Activated CD4-positive, CD25-positive, alpha-beta regulatory T cell (primary cell): ENCODE data around the gene HSPB3.
"Not testable (repeated sequence)": the region's sequence is repeated elsewhere in the genome, so short reads cannot be mapped to it uniquely, and the experiment has no call there.

Experiments
- DNase-seq, 4 experiments: peaks; one replicate each; lab custom pipeline; 2025; lab: John Stamatoyannopoulos, UW

HSPB3 gene

DNA sequence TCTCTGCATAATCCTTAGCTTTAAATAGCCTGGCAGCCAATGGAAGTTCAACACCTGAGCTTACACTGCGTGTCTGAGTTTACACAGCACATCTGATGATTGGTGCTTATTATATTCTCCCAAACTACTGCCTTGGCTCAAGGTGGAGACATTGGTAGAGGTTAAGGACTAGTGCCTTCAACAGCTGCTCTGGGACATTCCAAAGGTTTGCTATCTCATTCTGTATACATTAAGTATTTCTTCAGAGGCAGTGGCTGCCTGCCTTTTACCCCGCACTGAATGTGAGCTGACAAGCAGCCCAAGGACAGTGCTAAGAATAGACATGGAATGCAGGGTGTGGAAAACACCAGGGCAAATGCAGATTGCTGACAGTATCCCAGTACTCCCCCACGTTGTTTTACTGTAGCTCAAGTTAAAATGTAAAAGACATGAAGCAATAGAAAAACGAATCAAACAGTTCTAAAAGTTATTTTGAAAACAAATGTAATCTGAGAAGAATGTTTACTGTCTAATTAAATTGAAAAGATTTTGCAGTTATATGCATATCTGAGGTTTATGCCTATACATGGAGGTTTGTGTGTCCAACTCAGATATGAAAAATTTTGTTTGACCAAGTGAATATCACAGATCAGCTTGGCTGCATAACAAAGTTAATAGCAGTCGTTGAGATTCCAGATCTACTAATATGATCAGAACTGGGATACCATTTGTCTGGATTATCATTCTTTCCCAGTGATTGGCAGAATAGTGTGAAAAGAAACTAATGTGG lies 1.8 kb downstream of the HSPB3 start:
- DNase-seq: no peak

GRCh38 chr5:54458221-54458620 lies 2.7 kb downstream of the HSPB3 start:
- no peak for DNase-seq

DNA sequence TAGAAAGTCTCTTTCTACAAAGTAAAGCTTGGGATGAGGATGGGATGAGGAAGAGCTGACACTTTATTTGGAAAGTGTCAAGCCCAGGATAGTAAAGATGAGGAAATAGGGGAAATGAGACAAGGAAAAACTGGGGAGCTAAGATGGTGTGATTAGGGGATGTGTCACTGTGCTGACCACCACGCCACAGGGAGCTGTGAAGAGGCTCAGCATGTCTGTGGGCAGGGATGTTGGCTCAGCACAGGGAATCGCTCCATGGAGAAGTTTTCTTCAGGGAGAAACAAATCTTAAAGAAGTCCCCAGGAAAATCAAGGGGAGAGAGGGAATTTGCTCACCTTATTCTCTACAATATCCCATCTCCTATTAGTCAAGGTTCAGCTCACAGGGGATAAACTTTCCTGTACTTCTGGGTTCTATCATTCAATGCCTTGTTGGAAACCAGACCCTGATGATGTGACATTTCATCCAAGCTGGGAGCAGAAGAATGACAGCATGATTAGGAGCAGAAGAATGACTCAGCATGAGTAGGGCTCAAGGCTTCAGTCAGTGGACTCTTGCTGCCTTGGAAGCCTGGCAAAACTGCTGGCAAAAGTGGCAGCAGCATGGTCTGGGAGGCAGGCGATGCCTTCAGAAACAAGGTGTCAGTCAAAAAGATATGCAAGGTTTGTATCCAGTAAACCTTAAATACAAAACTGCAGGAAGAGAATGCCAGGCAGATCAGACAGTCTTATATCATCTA lies 4.9 kb downstream of the HSPB3 start:
- no peak for DNase-seq

- no peak for DNase-seq
These were observed 6.8 kb downstream of the HSPB3 start for GRCh38 chr5:54462281-54462680.

- DNase-seq: no peak
These were observed 8.2 kb downstream of the HSPB3 start for GRCh38 chr5:54463713-54464112.

- DNase-seq: no peak
These were observed 14.1 kb downstream of the HSPB3 start for GRCh38 chr5:54469622-54470021.

DNA sequence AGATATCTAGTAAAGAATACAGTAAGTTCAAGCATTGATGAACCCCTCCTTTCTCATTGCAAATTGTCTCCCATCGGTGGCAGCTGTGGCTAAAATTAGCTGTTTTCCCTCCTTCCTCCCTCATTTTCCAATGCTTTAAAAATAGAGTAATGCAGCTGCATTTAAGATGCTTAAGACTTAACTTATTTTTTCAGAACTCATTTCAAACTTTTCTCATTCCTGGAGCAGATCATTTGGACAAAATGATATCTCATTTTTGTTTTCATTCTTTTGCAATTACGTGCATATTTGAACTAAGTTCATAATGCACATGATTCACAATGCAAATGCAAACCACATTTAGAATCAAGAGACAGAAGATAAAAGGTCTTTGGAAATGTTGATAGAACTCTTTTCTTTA lies 14.6 kb downstream of the HSPB3 start:
- DNase-seq: no peak

DNA sequence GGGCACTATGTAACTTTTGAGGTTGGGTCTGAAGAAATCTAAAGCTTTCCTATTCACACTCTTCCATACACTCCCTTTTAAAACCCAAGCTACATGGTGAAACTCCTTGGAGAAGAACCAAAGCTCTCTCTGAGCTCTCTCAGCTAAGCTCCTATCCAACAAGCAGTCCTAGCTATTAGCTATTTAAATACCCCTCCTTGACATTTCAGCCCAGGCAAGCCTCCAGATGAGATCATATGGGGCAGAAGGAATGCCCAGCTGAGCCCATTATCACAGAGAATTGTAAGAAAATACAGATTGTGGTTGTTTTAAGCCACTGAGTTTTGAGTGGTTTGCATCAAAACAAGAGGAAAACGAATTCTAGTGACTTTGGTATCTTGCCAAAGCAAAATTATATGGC lies 15.2 kb downstream of the HSPB3 start:
- DNase-seq: no peak

DNA sequence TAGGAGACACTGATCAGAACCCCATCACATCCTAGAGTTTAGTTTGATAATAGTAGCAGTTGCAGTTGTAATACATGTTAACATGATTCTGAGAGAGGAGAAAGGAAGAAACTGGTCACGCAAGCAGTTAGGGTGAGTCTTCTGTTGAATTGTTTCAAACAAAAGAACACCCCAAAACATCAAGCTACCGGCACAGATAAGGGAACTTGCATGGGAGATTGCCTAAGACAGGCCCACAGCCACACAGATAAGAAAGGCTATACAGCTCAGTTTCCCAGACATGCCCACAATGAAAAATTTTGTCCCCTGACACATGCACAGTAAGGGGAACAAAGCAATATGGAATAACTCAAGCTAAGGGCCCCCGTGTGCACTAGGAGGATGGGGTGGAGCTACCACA lies 15.9 kb downstream of the HSPB3 start:
- DNase-seq: no peak

DNA sequence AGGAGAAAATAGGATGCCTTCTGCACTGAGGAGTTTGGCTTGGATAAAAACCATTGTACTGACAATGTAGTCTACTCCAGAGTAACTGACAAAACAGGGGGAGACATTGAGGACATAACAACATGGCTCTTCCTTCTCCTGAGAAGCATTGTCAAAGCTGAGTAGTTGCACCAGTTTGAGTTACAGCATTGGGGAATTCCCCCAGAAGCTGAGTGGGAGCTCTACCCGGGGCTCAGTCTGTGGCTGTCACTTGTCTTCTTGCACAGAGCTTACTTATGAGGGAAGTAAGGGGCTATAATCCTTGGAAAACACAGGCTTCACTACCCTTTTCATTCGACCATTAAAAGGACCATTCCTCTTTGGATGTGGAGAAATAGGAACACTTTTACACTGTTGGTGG lies 21.2 kb downstream of the HSPB3 start:
- no peak for DNase-seq

DNA sequence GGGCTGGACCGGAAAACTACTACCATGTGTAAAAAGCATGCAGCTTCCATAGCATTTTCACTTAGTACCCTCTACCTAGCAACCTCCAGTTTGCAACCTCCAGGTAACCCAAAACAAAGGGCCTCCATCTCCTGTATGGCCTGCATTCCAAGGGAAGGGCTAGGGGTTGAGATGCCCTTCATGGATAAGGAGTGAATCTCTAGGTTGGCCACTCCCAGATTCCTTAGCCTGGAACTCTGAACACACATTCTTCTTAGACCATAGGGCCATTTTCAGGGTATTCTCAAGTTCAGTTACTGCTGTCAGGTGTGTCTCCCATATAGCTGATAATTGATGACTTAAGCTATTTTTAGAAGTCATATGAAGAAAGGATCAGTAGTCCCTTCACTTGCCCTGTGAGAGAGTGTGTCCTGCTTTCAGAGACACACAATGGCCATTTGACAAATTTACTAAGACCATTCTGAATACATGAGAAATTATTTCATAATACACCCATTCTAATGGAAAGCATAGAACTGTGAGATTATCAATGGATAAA lies 22.5 kb downstream of the HSPB3 start:
- DNase-seq: no peak

DNA sequence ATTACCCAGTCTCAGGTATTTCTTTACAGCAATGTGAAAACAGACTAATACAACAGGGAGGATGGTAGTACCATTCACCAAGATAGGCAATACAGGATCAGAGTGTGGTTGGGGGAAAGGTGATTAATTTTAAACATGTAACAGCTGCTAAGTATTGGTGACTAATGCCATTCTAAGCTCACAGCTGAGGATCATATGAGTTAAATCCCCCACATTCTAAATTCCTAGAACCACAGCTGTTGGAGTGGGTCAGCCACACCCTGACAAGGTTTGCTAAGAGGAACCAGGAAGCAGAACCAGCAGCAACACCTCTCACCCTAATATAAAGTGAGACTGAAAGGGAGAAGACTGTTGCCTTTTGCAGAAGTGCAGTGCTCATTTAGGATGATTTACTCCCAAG lies 24.8 kb downstream of the HSPB3 start:
- DNase-seq: no peak

DNA sequence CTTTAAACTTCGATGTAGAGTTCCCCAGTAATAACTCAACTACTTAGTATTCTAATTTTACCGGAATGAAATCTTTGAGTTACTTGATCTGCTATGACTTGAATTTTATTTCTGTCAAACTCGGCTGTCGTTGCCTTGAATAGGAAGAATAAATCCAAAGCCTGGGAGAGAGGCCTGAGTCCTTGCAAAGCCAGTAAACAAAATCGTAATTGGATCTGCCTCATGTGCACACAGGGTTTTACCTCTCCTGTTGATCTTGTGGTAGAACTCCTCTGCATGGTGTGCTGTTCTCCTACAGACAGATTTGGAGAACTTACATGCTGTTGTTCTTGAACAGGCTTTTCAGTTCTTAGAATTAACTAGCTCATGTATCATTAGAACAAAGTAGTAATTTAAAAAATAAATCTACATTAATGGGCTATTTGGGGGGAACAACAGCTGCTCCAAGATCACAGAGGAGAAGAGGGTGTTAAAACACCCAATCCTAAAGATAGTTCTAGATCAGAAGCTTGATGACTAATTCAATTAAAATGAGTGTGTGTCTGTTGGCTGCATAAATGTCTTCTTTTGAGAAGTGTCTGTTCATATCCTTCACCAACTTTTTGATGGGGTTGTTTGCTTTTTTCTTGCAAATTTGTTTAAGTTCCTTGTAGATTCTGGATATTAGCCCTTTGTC lies 28.9 kb downstream of the HSPB3 start:
- DNase-seq: no peak

- DNase-seq: not testable (repeated sequence)
These were observed 30.2 kb downstream of the HSPB3 start for GRCh38 chr5:54485659-54486058.

- not testable (repeated sequence) for DNase-seq
These were observed 34.1 kb downstream of the HSPB3 start for GRCh38 chr5:54489648-54489979.

- DNase-seq: no peak
These were observed 35.8 kb downstream of the HSPB3 start for GRCh38 chr5:54491326-54491725.

DNA sequence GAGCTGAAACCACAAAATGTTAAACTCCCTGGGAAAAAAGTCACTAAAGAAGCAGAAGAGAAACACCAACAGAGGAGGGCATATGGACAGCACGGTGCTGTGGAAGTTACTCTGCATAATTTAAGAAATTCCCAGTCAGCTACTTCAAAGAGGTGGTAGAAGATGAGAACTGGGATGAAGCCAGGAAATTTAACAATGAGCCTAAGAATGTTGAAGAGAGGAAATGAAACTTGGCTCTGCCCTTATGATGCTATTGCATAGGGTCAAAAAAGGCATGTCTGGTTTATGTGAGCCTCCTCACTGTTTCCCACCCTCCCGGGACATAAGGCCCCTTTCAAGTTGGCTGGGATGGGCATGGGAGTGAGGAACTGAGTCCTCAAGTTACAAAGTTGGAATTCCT lies 36.7 kb downstream of the HSPB3 start:
- DNase-seq: no peak

DNA sequence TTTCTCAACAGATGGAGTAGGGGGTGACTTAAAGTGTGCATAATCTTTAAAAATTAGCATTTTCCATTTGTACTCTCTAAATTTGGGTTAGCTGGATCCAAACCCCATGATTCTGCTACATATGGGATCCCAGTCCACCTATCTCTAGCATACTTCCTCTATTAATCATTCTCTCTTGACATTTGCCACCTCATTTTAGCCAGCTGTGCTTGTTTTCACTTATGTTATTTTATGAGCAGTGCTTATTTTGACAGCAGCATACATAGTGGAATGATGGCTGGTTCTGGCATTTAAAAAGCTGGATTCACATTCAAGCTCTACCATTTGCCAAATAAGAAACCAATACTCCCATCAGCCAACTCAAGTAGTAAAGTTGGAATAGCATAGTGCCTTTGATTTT lies 39.5 kb downstream of the HSPB3 start:
- no peak for DNase-seq
